ENCODE results near the gene PYCARD. TPM values are rescaled to one million over a fixed set of nuclear protein-coding genes. Genes with fewer than 3 reads are reported as not detected.

The PYCARD gene
- total and polyA plus RNA-seq, 9 donors: 1.8 to 35.8 (median 20.2) TPM

DNA sequence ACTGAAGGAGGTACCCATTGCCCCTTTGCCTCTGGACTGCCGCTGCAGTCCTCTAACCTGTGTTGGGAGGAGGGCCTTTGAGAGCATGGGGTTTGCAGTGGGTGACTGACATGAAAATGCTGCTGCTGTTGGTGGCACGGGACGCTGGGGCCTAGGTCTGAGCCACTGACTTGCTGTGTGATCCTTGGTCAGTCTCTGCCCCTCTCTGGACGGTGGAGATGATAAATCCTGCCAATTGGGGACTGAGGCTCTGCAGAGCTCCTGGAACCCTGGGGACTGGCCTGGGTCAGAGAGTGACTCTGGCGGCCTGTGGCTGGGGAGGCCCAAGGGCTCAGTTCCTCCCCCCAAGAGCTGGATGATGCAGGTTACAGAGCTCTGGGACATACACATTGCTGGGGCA, 20.5 kb upstream of the PYCARD start:
- Histone ChIP-seq H3K9me3 (no peaks in the 10 kb centered on the region), H3K27me3 (no peaks in the 10 kb centered on the region), H3K4me3 (no peak overlapping the region), H3K4me1 (ENCODE audit: insufficient read depth) (peaks cover 2% of the 10 kb centered on the region), H3K36me3 (no peaks in the 10 kb centered on the region), H3K27ac (no peak overlapping the region)
- intact Hi-C loops (cut with DNase I): no loop called here
- DNase-seq: no peak
- TF ChIP-seq, protein P1, sequence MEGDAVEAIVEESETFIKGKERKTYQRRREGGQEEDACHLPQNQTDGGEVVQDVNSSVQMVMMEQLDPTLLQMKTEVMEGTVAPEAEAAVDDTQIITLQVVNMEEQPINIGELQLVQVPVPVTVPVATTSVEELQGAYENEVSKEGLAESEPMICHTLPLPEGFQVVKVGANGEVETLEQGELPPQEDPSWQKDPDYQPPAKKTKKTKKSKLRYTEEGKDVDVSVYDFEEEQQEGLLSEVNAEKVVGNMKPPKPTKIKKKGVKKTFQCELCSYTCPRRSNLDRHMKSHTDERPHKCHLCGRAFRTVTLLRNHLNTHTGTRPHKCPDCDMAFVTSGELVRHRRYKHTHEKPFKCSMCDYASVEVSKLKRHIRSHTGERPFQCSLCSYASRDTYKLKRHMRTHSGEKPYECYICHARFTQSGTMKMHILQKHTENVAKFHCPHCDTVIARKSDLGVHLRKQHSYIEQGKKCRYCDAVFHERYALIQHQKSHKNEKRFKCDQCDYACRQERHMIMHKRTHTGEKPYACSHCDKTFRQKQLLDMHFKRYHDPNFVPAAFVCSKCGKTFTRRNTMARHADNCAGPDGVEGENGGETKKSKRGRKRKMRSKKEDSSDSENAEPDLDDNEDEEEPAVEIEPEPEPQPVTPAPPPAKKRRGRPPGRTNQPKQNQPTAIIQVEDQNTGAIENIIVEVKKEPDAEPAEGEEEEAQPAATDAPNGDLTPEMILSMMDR (IDR thresholded peaks at IDR 0.05): no peak
- TF ChIP-seq POLR2A (IDR thresholded peaks at IDR 0.05) (no peak), EP300 (IDR thresholded peaks at IDR 0.05) (no peak)
- 83 to 95% (median 91%) methylated on average over 4 to 5 of the region's 5 CpGs for WGBS, 3 donors

DNA sequence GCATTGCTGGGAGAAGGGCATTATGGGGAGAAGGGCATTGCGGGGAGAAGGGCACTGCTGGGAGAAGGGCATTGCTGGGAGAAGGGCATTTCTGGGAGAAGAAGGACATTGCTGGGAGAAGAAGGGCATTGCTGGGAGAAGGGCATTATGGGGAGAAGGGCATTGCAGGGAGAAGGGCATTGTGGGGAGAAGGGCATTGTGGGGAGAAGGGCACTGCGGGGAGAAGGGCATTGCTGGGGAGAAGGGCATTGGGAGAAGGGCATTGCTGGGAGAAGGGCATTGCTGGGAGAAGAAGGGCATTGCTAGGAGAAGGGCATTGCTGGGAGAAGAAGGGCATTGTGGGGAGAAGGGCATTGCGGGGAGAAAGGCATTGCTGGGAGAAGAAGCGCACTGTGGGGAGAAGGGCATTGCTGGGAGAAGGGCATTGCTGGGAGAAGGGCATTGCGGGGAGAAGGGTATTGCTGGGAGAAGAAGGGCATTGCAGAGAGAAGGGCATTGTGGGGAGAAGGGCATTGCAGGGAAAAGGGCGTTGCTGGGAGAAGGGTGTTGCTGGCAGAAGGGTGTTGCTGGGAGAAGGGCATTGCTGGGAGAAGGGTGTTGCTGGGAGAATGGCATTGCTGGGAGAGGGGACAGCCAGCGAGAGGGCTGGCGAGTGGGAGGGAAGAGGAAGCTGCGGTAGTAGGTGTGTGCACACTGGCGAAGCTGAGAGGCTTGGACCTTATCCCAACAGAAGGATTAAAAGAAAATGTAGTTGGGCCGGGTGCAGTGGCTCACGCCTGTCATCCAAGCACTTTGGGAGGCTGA, 19.0 kb upstream of the PYCARD start:
- no peak overlapping the region for H3K4me3 ChIP-seq
- H3K36me3 ChIP-seq: no peaks in the 10 kb centered on the region
- no peaks in the 10 kb centered on the region for H3K27me3 ChIP-seq
- no peak for DNase-seq
- intact Hi-C loops (cut with DNase I): no loop called here
- H3K4me1 ChIP-seq (ENCODE audit: insufficient read depth): peaks cover 3% of the 10 kb centered on the region
- H3K27ac ChIP-seq: no peak overlapping the region
- TF ChIP-seq, protein P1 (IDR thresholded peaks at IDR 0.05): no peak
- TF ChIP-seq POLR2A (IDR thresholded peaks at IDR 0.05) (no peak), EP300 (IDR thresholded peaks at IDR 0.05) (no peak)
- H3K9me3 ChIP-seq: no peaks in the 10 kb centered on the region
- WGBS, 3 donors: 69 to 76% (median 69%) methylated on average over 12 of the region's 12 CpGs

DNA sequence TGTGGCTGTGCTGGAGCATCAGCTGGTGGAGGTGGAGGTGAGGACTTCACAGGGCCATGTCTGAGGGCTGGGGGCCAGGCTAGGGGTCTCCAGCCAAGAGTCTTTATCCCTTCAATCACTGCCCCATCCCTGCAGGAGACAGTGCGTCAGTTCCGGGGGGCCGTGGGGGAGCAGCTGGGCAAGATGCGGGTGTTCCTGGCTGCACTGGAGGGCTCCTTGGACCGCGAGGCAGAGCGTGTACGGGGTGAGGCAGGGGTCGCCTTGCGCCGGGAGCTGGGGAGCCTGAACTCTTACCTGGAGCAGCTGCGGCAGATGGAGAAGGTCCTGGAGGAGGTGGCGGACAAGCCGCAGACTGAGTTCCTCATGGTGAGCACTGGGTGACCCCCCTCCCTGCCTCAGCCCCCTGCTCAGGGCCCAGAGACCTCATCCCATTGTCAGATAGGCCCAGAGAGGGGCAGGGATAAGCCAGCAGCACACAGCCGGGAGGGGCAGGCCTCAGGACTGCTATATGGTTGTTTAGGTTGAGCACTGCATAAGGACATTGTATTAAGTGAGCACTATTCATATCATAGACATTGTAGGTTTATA, 16.7 kb upstream of the PYCARD start:
- H3K9me3 ChIP-seq: no peaks in the 10 kb centered on the region
- H3K4me3 ChIP-seq: no peak overlapping the region
- intact Hi-C loops (cut with DNase I): loop anchor here in 1 of 4 donors (10.0 kb wide), 1 partner anchor 476 kb away; no protein-coding TSS in a partner anchor
- TF ChIP-seq EP300 (IDR thresholded peaks at IDR 0.05) (no peak), POLR2A (IDR thresholded peaks at IDR 0.05) (no peak)
- TF ChIP-seq, protein P1 (IDR thresholded peaks at IDR 0.05): no peak
- DNase-seq: no peak
- no peaks in the 10 kb centered on the region for H3K36me3 ChIP-seq
- no peak overlapping the region for H3K27ac ChIP-seq
- WGBS, 3 donors: 72 to 88% (median 76%) methylated on average over 15 of the region's 15 CpGs
- no peaks in the 10 kb centered on the region for H3K27me3 ChIP-seq
- H3K4me1 ChIP-seq (ENCODE audit: insufficient read depth): peaks cover 14% of the 10 kb centered on the region

DNA sequence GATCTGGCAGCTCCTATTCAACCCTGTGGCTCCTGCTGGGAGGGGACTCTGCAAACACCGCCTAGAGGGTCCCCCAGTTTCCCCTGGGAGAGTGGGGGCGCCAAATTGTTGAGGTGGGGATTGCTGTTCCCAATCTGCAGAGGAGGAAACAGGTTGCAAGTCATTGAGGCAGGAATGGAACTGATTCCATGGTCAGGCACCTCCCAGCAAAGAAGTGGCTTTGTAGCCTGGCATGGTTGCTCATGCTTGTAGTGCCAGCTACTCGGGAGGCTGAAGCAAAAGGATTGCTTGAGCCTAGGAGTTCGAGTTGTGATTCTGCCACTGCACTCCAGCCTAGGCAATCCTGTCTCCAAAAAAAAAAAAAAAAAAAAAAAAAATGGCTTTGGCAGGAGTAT, 14.6 kb upstream of the PYCARD start:
- no peak overlapping the region for H3K27ac ChIP-seq
- WGBS, 3 donors: 16 to 41% (median 38%) methylated on average over 4 of the region's 4 CpGs
- intact Hi-C loops (cut with DNase I): loop anchor here in 1 of 4 donors (10.0 kb wide), 1 partner anchor 478 kb away; no protein-coding TSS in a partner anchor
- no peak for TF ChIP-seq EP300 (IDR thresholded peaks at IDR 0.05)
- no peak for TF ChIP-seq POLR2A (IDR thresholded peaks at IDR 0.05)
- TF ChIP-seq, protein P1 (IDR thresholded peaks at IDR 0.05): no peak
- DNase-seq: no peak
- H3K4me1 ChIP-seq (ENCODE audit: insufficient read depth): peaks cover 14% of the 10 kb centered on the region
- H3K4me3 ChIP-seq: no peak overlapping the region
- no peaks in the 10 kb centered on the region for H3K9me3 ChIP-seq
- no peaks in the 10 kb centered on the region for H3K27me3 ChIP-seq
- H3K36me3 ChIP-seq: no peaks in the 10 kb centered on the region
